GM12878 (cell line): ENCODE data around the gene RAB8A. TPM values are rescaled to one million over a fixed set of nuclear protein-coding genes. Genes with fewer than 3 reads are reported as not detected.

Experiments used
- BCL11A ChIP-seq: IDR thresholded peaks from 2 replicates; pipeline ENCODE4 v1.6.1; 2011; ENCODE audit warnings: low read depth, low read length
- CHD4 ChIP-seq: fragments of 200-600 bp; sonication (generic); IDR thresholded peaks from 2 replicates; pipeline ENCODE4 v1.6.1; 2016; ENCODE audit warnings: mild to moderate bottlenecking
- CREB1 ChIP-seq: IDR thresholded peaks from 2 replicates; pipeline ENCODE4 v1.6.1; 2012; ENCODE audit warnings: low read depth, mild to moderate bottlenecking, inconsistent platforms
- E4F1 ChIP-seq: fragments of 450-650 bp; IDR thresholded peaks from 2 replicates; pipeline ENCODE4 v1.6.1; 2018; ENCODE audit warnings: borderline replicate concordance, mild to moderate bottlenecking; ENCODE audit not compliant: partially characterized antibody
- ESRRA ChIP-seq: IDR thresholded peaks from 2 replicates; pipeline ENCODE4 v1.6.1; 2012; ENCODE audit warnings: mild to moderate bottlenecking, low read length, improper control_type of control experiment
- EZH2 ChIP-seq: IDR thresholded peaks from 2 replicates; pipeline ENCODE4 v1.6.1; 2012; ENCODE audit warnings: low read depth, mild to moderate bottlenecking, control low read depth, inconsistent platforms, low read length, borderline replicate concordance; ENCODE audit not compliant: control insufficient read depth
- HDGF ChIP-seq: fragments of 450-650 bp; IDR thresholded peaks from 2 replicates; pipeline ENCODE4 v1.6.1; 2016; ENCODE audit warnings: antibody characterized with exemption
- KAT2A ChIP-seq: conservative IDR thresholded peaks from 2 replicates; pipeline ENCODE4 v1.6.1; 2011; ENCODE audit warnings: low read depth, low read length; ENCODE audit not compliant: control insufficient read depth
- MEF2A ChIP-seq: IDR thresholded peaks from 2 replicates; pipeline ENCODE4 v1.6.1; 2011; ENCODE audit warnings: low read depth, mild to moderate bottlenecking, low read length, moderate library complexity; ENCODE audit not compliant: insufficient read depth
- MEF2B ChIP-seq: fragments of 450-650 bp; IDR thresholded peaks from 2 replicates; pipeline ENCODE4 v1.6.1; 2018; ENCODE audit warnings: mild to moderate bottlenecking, moderate library complexity; ENCODE audit not compliant: partially characterized antibody, poor library complexity, severe bottlenecking
- NBN ChIP-seq: fragments of 450-650 bp; IDR thresholded peaks from 2 replicates; pipeline ENCODE4 v1.6.1; 2016
- NFXL1 ChIP-seq: fragments of 450-650 bp; IDR thresholded peaks from 2 replicates; pipeline ENCODE4 v1.6.1; 2017; ENCODE audit warnings: antibody characterized with exemption, mild to moderate bottlenecking, borderline replicate concordance
- NFYA ChIP-seq: IDR thresholded peaks from 2 replicates; pipeline ENCODE4 v1.6.1; 2011; ENCODE audit warnings: low read depth, mild to moderate bottlenecking, low read length, improper control_type of control experiment, borderline replicate concordance
- PAX5 ChIP-seq: IDR thresholded peaks from 2 replicates; pipeline ENCODE4 v1.6.1; 2011; ENCODE audit warnings: low read depth, low read length, borderline replicate concordance
- POLR2AphosphoS5 ChIP-seq: IDR thresholded peaks from 2 replicates; pipeline ENCODE4 v1.6.1; 2011; ENCODE audit warnings: mild to moderate bottlenecking, low read length, inconsistent platforms
- POU2F2 ChIP-seq: IDR thresholded peaks from 3 replicates; pipeline ENCODE4 v1.6.1; 2011; ENCODE audit warnings: low read depth, mild to moderate bottlenecking, low read length, borderline replicate concordance
- RUNX3 ChIP-seq: IDR thresholded peaks from 2 replicates; pipeline ENCODE4 v1.6.1; 2012; ENCODE audit warnings: low read length, inconsistent platforms
- SMAD5 ChIP-seq: IDR thresholded peaks from 2 replicates; pipeline ENCODE4 v1.6.1; 2016; ENCODE audit warnings: antibody characterized with exemption, low read depth
- SREBF1 ChIP-seq: IDR thresholded peaks from 2 replicates; pipeline ENCODE4 v1.6.1; 2012; ENCODE audit warnings: mild to moderate bottlenecking, low read length
- TCF12 ChIP-seq: IDR thresholded peaks from 2 replicates; pipeline ENCODE4 v1.6.1; 2011; ENCODE audit warnings: low read depth, mild to moderate bottlenecking, low read length
- TCF3 ChIP-seq: IDR thresholded peaks from 2 replicates; pipeline ENCODE4 v1.6.1; 2012; ENCODE audit warnings: low read depth, mild to moderate bottlenecking, low read length, borderline replicate concordance; ENCODE audit not compliant: insufficient read depth
- ZNF24 ChIP-seq: fragments of 450-650 bp; IDR thresholded peaks from 2 replicates; pipeline ENCODE4 v1.6.1; 2017; ENCODE audit warnings: antibody characterized with exemption, mild to moderate bottlenecking
- polyA plus RNA-seq, 11 experiments: library from polyadenylated mRNA; depleted of rRNA in 4 of 11; unstranded in 6 of 11; stranded (reverse) in 5 of 11; fragments of >200 nt; fragmentation: Nextera tagmentation in 4 of 11; fragmentation: Illumina TruSeq in 1 of 11; extraction: Ambion mirVana in 4 of 11; extraction: Trizol in 1 of 11; gene quantifications; 1 replicate in 1 of 11; 2 replicates in 10 of 11; pipeline versions ENCODE4 v1.2.1 to v1.2.3, GENCODE V29; 2011 to 2016; ENCODE audit warnings: inconsistent platforms in 2 of 11, missing spikeins in 2 of 11, low read depth in 1 of 11
- total RNA-seq, 4 experiments: library from RNA; depleted of rRNA in 3 of 4; stranded (reverse); fragments of >200 nt in 3 of 4; fragmentation: Illumina TruSeq in 1 of 4; extraction: Trizol in 1 of 4; gene quantifications; 2 replicates each; pipeline versions ENCODE4 v1.2.1 to v1.2.3, GENCODE V29; 2013 to 2021
- TF ChIP-seq, protein P1 (sequence below): IDR thresholded peaks from 2 replicates; pipeline ENCODE4 v1.6.1; 2012; ENCODE audit warnings: low read depth, low read length, improper control_type of control experiment
- TF ChIP-seq, protein P2 (sequence below): fragments of 450-650 bp; IDR thresholded peaks from 2 replicates; pipeline ENCODE4 v1.6.1; 2016; ENCODE audit warnings: mild to moderate bottlenecking, moderate library complexity, borderline replicate concordance

RAB8A gene
- total and polyA plus RNA-seq, 10 of the 15 experiments (the other 5 are each of a cell fraction or from before 2014, with no cell fraction given): 23.9 to 314 (median 185) TPM

GRCh38 chr19:16143399-16144215 is 31.9 kb downstream of the RAB8A start, which contains the start of gene HSH2D (continued):
- TF ChIP-seq, protein P1, sequence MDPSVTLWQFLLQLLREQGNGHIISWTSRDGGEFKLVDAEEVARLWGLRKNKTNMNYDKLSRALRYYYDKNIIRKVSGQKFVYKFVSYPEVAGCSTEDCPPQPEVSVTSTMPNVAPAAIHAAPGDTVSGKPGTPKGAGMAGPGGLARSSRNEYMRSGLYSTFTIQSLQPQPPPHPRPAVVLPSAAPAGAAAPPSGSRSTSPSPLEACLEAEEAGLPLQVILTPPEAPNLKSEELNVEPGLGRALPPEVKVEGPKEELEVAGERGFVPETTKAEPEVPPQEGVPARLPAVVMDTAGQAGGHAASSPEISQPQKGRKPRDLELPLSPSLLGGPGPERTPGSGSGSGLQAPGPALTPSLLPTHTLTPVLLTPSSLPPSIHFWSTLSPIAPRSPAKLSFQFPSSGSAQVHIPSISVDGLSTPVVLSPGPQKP: 0 out of 2 replicates have a peak, but pooled peaks have one; percentile 38
- TF ChIP-seq HDGF (peak; percentile 89), EZH2 (no peak), SMAD5 (peak; percentile 84; the same call in 1 of the 2 replicates), NBN (peak; percentile 80), MEF2B (peak; percentile 20), RUNX3 (no peak; the same call in 1 of the 2 replicates), NFXL1 (no peak), E4F1 (no peak), CHD4 (no peak), CREB1 (peak; percentile 59; the same call in 1 of the 2 replicates), SREBF1 (no peak), TCF12 (peak; percentile 99), ESRRA (no peak), TCF3 (peak; percentile 96), POLR2AphosphoS5 (peak; percentile 93), KAT2A (no peak), PAX5 (peak; percentile 58; the same call in 1 of the 2 replicates), POU2F2 (no peak), NFYA (no peak), MEF2A (no peak), BCL11A (peak; percentile 17; the same call in 1 of the 2 replicates), ZNF24 (no peak)
- TF ChIP-seq, protein P2, sequence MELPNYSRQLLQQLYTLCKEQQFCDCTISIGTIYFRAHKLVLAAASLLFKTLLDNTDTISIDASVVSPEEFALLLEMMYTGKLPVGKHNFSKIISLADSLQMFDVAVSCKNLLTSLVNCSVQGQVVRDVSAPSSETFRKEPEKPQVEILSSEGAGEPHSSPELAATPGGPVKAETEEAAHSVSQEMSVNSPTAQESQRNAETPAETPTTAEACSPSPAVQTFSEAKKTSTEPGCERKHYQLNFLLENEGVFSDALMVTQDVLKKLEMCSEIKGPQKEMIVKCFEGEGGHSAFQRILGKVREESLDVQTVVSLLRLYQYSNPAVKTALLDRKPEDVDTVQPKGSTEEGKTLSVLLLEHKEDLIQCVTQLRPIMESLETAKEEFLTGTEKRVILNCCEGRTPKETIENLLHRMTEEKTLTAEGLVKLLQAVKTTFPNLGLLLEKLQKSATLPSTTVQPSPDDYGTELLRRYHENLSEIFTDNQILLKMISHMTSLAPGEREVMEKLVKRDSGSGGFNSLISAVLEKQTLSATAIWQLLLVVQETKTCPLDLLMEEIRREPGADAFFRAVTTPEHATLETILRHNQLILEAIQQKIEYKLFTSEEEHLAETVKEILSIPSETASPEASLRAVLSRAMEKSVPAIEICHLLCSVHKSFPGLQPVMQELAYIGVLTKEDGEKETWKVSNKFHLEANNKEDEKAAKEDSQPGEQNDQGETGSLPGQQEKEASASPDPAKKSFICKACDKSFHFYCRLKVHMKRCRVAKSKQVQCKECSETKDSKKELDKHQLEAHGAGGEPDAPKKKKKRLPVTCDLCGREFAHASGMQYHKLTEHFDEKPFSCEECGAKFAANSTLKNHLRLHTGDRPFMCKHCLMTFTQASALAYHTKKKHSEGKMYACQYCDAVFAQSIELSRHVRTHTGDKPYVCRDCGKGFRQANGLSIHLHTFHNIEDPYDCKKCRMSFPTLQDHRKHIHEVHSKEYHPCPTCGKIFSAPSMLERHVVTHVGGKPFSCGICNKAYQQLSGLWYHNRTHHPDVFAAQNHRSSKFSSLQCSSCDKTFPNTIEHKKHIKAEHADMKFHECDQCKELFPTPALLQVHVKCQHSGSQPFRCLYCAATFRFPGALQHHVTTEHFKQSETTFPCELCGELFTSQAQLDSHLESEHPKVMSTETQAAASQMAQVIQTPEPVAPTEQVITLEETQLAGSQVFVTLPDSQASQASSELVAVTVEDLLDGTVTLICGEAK: no peak
